Brain microvascular endothelial cell (primary cell): ENCODE data around the gene PNPLA1.

Source experiments
- DNase-seq: peaks from one replicate; pipeline ENCODE4 v3.0.0-alpha.2; 2020
- H3K27ac ChIP-seq: fragments of 250-450 bp; sonication (Bioruptor Pico); 2 replicates; pipeline ENCODE4 v1.5.1; 2020; ENCODE audit warnings: mild to moderate bottlenecking, moderate library complexity
- H3K27me3 ChIP-seq: fragments of 250-450 bp; sonication (Bioruptor Pico); replicated peaks from 2 replicates; pipeline ENCODE4 v1.5.1; 2020; ENCODE audit warnings: mild to moderate bottlenecking
- H3K36me3 ChIP-seq: fragments of 250-450 bp; sonication (Bioruptor Pico); replicated peaks from 2 replicates; pipeline ENCODE4 v1.5.1; 2020; ENCODE audit warnings: mild to moderate bottlenecking
- H3K4me3 ChIP-seq: 2 replicates; pipeline ENCODE4 v1.5.1; 2011; ENCODE audit warnings: low read depth, mild to moderate bottlenecking, control low read depth, low read length, moderate library complexity
- in situ Hi-C: cut with HindIII; loops from 2 replicates; pipeline ENCODE4 v1.10.0; 2017; ENCODE audit warnings: low sequenced_read_pairs, low pct_ligation_motif_present
- TF ChIP-seq, protein P1 (sequence below): IDR thresholded peaks from 2 replicates; pipeline ENCODE4 v1.5.1; 2011; ENCODE audit warnings: low read depth, mild to moderate bottlenecking, moderate library complexity, low read length, control low read depth, inconsistent platforms; ENCODE audit errors: missing control alignments

The PNPLA1 gene

GRCh38 chr6:36232172-36232571, 37.7 kb upstream of the PNPLA1 start:
- no peak for DNase-seq
- Histone ChIP-seq H3K27ac (no peak overlapping the region), H3K36me3 (peaks cover 50% of the 10 kb centered on the region), H3K4me3 (no peak overlapping the region), H3K27me3 (no peaks in the 10 kb centered on the region)
- TF ChIP-seq, protein P1, sequence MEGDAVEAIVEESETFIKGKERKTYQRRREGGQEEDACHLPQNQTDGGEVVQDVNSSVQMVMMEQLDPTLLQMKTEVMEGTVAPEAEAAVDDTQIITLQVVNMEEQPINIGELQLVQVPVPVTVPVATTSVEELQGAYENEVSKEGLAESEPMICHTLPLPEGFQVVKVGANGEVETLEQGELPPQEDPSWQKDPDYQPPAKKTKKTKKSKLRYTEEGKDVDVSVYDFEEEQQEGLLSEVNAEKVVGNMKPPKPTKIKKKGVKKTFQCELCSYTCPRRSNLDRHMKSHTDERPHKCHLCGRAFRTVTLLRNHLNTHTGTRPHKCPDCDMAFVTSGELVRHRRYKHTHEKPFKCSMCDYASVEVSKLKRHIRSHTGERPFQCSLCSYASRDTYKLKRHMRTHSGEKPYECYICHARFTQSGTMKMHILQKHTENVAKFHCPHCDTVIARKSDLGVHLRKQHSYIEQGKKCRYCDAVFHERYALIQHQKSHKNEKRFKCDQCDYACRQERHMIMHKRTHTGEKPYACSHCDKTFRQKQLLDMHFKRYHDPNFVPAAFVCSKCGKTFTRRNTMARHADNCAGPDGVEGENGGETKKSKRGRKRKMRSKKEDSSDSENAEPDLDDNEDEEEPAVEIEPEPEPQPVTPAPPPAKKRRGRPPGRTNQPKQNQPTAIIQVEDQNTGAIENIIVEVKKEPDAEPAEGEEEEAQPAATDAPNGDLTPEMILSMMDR, result no peak
- in situ Hi-C loops, result no loop called here

- Histone ChIP-seq H3K36me3 (peaks cover 24% of the 10 kb centered on the region), H3K4me3 (no peak overlapping the region), H3K27ac (no peak overlapping the region), H3K27me3 (no peaks in the 10 kb centered on the region)
- TF ChIP-seq, protein P1, result no peak
- no peak for DNase-seq
- in situ Hi-C loops, result no loop called here
These were observed 34.6 kb upstream of the PNPLA1 start for GRCh38 chr6:36235309-36235708.

DNA sequence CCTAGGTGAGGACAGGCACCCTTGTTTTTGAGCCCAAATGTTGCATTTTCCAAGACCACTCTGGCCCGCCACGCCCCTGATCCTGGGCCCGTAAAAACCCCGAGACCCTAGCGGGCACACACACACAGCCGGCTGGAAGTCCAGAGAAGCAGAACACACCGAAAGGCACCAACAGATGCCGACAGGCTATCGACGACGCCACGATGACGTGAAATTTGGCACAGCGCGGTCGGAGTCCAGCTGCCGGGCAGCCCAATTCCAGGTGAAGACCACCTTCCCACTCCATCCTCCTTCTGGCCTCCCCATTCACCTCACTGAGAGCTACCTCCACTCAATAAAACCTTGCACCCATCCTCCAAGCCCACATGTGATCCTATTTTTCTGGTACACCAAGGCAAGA, 34.0 kb upstream of the PNPLA1 start:
- no peak overlapping the region for H3K4me3 ChIP-seq
- DNase-seq, result no peak
- H3K27ac ChIP-seq, result no peak overlapping the region
- in situ Hi-C loops, result no loop called here
- H3K36me3 ChIP-seq, result peaks cover 19% of the 10 kb centered on the region
- TF ChIP-seq, protein P1, result no peak
- no peaks in the 10 kb centered on the region for H3K27me3 ChIP-seq

DNA sequence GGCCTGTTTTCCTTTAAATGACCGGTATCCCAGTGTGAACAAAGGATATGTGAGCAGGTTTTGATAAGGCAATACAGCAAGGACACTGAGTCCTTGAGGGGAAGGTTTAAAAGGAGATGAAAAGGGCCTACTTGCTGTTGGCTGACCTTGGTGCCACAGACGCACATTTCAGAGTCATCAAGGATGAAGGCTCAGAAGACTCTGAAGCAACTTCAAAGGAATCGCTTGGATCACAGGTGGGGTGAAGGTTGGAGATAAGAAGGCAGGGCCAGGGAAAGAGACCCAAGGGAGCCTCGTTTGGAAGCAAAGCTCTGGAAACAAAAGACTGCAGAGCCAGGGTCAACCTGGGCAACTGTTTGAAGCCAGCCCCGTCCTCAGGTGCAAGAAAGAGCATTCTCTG, 30.1 kb upstream of the PNPLA1 start:
- Histone ChIP-seq H3K27me3 (no peaks in the 10 kb centered on the region), H3K4me3 (no peak overlapping the region), H3K36me3 (no peaks in the 10 kb centered on the region), H3K27ac (no peak overlapping the region)
- DNase-seq, result no peak
- TF ChIP-seq, protein P1, result no peak
- in situ Hi-C loops, result no loop called here

DNA sequence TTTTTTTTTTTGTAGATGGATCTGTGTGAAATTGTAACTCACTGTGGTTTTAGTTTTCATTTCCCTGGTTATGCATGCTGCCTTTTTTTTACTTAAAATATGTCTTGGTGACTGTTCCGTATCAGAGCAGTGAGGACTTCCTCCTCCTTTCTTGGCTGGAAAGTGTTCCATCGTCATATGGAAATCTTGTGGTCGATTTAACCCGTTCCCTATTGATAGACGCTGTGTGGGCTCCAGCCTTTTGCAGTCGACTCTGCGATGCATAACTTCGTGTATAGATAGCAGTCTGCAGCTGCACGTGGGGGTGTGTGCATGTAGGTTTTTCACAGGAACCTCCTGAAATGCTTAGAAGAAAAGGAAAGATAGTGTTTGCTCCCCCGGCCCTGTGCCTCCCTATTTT, 28.1 kb upstream of the PNPLA1 start:
- TF ChIP-seq, protein P1, result no peak
- in situ Hi-C loops, result no loop called here
- H3K4me3 ChIP-seq, result no peak overlapping the region
- no peak for DNase-seq
- no peaks in the 10 kb centered on the region for H3K27me3 ChIP-seq
- H3K36me3 ChIP-seq, result no peaks in the 10 kb centered on the region
- H3K27ac ChIP-seq, result no peak overlapping the region

DNA sequence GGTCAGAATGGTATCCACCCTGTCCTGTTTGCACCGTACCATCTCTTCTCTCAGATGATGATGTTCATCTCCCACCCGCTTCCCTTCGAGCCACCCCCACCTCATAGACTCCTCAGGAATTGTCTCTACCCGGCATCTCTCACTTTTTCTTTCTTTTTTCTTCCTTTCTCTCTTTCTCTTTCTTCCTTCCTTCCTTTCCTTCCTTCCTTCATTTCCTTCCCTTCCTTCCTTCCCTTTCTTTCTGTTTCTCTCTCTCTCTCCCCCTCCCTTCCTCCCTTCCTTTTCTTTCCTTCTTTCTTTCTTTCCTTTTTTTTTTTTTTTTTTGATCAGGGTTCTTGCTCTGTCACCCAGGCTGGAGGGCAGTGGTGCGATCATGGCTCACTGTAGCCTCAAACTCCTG, 27.7 kb upstream of the PNPLA1 start:
- Histone ChIP-seq H3K27me3 (no peaks in the 10 kb centered on the region), H3K27ac (no peak overlapping the region), H3K36me3 (no peaks in the 10 kb centered on the region), H3K4me3 (no peak overlapping the region)
- TF ChIP-seq, protein P1, result no peak
- no peak for DNase-seq
- in situ Hi-C loops, result no loop called here
